Measurements from ENCODE around the gene SLC27A5. TPM values are rescaled to one million over a fixed set of nuclear protein-coding genes. Genes with fewer than 3 reads are reported as not detected.

Gene SLC27A5
- total and polyA plus RNA-seq, 2 experiments from 2014 or later: 16.2 to 35.5 TPM

DNA sequence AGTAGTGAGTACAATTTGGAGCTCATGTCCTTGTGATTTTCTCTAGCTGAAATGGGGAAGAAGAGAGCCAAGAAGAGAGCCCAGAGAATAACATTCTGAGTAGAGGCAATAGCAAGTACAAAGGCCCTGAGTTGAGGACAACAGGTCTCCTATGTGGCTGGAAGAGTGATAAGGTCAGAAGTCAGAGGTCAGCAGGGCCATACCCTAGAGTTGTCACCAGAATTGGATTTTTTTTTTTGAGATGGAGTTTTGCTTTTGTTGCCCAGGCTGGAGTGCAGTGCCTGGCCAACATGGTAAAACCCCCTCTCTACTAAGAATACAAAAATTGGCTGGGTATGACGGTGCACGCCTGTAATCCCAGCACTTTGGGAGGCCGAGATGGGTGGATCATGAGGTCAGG lies 24.1 kb upstream of the SLC27A5 start:
- peaks cover 7% of the 10 kb centered on the region; the same call in 1 of the 2 replicates for H3K4me1 ChIP-seq (ENCODE audit: insufficient read depth)
- peaks cover 10% of the 10 kb centered on the region for H3K27me3 Mint-ChIP-seq (ENCODE audit: insufficient read depth, low read depth, poor library complexity)
- ATAC-seq: no peak
- H3K4me3 Mint-ChIP-seq: no peak overlapping the region
- TF ChIP-seq POLR2AphosphoS5 (IDR thresholded peaks at IDR 0.05; ENCODE audit: low read depth): no peak
- TF ChIP-seq STAT1 (IDR thresholded peaks at IDR 0.05; ENCODE audit: unreplicated experiment): no peak
- no peak for TF ChIP-seq CREB1 (CRISPR knock-in tag; IDR thresholded peaks at IDR 0.05; ENCODE audit: low read depth)
- TF ChIP-seq, protein P1, sequence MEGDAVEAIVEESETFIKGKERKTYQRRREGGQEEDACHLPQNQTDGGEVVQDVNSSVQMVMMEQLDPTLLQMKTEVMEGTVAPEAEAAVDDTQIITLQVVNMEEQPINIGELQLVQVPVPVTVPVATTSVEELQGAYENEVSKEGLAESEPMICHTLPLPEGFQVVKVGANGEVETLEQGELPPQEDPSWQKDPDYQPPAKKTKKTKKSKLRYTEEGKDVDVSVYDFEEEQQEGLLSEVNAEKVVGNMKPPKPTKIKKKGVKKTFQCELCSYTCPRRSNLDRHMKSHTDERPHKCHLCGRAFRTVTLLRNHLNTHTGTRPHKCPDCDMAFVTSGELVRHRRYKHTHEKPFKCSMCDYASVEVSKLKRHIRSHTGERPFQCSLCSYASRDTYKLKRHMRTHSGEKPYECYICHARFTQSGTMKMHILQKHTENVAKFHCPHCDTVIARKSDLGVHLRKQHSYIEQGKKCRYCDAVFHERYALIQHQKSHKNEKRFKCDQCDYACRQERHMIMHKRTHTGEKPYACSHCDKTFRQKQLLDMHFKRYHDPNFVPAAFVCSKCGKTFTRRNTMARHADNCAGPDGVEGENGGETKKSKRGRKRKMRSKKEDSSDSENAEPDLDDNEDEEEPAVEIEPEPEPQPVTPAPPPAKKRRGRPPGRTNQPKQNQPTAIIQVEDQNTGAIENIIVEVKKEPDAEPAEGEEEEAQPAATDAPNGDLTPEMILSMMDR (conservative IDR thresholded peaks at IDR 0.05; ENCODE audit: low read depth in 2 of 2): no peak
- TF ChIP-seq, protein P2, sequence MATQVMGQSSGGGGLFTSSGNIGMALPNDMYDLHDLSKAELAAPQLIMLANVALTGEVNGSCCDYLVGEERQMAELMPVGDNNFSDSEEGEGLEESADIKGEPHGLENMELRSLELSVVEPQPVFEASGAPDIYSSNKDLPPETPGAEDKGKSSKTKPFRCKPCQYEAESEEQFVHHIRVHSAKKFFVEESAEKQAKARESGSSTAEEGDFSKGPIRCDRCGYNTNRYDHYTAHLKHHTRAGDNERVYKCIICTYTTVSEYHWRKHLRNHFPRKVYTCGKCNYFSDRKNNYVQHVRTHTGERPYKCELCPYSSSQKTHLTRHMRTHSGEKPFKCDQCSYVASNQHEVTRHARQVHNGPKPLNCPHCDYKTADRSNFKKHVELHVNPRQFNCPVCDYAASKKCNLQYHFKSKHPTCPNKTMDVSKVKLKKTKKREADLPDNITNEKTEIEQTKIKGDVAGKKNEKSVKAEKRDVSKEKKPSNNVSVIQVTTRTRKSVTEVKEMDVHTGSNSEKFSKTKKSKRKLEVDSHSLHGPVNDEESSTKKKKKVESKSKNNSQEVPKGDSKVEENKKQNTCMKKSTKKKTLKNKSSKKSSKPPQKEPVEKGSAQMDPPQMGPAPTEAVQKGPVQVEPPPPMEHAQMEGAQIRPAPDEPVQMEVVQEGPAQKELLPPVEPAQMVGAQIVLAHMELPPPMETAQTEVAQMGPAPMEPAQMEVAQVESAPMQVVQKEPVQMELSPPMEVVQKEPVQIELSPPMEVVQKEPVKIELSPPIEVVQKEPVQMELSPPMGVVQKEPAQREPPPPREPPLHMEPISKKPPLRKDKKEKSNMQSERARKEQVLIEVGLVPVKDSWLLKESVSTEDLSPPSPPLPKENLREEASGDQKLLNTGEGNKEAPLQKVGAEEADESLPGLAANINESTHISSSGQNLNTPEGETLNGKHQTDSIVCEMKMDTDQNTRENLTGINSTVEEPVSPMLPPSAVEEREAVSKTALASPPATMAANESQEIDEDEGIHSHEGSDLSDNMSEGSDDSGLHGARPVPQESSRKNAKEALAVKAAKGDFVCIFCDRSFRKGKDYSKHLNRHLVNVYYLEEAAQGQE (IDR thresholded peaks at IDR 0.05; ENCODE audit: unreplicated experiment): no peak
- TF ChIP-seq, protein P3, sequence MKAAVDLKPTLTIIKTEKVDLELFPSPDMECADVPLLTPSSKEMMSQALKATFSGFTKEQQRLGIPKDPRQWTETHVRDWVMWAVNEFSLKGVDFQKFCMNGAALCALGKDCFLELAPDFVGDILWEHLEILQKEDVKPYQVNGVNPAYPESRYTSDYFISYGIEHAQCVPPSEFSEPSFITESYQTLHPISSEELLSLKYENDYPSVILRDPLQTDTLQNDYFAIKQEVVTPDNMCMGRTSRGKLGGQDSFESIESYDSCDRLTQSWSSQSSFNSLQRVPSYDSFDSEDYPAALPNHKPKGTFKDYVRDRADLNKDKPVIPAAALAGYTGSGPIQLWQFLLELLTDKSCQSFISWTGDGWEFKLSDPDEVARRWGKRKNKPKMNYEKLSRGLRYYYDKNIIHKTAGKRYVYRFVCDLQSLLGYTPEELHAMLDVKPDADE (IDR thresholded peaks at IDR 0.05): no peak
- no peaks in the 10 kb centered on the region for H3K36me3 Mint-ChIP-seq (ENCODE audit: low read depth)
- no peaks in the 10 kb centered on the region for H3K9me3 Mint-ChIP-seq
- no peak overlapping the region for H3K4me3 ChIP-seq
- H2AFZ ChIP-seq: no peak overlapping the region
- peaks cover 16% of the 10 kb centered on the region for H3K4me1 Mint-ChIP-seq
- no peak overlapping the region for H3K4me2 ChIP-seq
- no peaks in the 10 kb centered on the region for H3K79me2 ChIP-seq (replicated peaks; ENCODE audit: insufficient read depth)
- H4K20me1 ChIP-seq (replicated peaks; ENCODE audit: insufficient read depth): no peaks in the 10 kb centered on the region
- H3K27ac ChIP-seq (ENCODE audit: low read depth): no peak overlapping the region
- H3K27ac Mint-ChIP-seq: no peak overlapping the region
- DNase-seq (ENCODE audit: low spot score): no peak
- no peaks in the 10 kb centered on the region for H3K36me3 ChIP-seq (ENCODE audit: insufficient read depth)
- H3F3A ChIP-seq (replicated peaks; ENCODE audit: low read depth): peaks cover 6% of the 10 kb centered on the region; the same call in 1 of the 2 replicates
- H3K27me3 ChIP-seq (ENCODE audit: insufficient read depth): no peaks in the 10 kb centered on the region; the same call in 1 of the 2 replicates
- no peaks in the 10 kb centered on the region for H3K9me2 ChIP-seq (ENCODE audit: insufficient read depth)

DNA sequence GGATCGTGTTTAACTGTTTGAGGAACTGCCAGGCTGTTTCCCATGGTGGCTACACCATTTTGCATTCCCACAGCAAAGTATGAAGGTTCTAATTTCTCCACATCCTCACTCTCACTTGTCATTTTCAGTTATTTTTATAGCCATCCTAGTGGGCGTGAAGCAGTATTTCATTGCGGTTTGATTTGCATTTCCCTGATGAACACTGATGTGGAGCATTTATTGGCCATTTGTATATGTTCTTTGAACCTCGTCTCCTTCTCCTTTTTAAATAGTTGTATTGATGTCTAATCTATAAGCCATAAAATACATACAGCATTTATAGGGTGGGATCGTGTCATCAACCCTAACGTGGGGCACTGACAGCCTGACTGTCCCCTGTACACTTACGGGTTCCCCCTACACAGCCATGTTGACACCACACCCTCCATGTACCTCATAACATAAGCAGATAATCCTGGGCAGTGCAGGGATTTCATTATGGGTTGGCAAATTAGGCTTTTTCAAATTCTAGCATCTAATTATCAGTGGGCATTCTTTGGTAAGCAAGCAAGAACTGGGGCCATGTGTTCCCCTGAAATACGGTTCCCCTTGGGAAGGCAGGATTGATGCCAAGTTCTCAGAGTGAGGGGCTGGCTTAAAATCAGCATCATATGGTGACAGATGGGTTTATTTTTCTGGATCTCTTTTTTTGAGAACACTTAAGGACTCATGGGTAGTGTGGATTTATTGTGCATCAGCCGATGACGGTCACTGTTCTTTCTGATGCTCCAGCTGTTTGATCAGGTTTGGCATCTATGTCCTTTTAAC lies 19.4 kb upstream of the SLC27A5 start:
- Histone ChIP-seq H3K4me3 (no peak overlapping the region), H3K4me1 (ENCODE audit: insufficient read depth) (no peaks in the 10 kb centered on the region; the same call in 1 of the 2 replicates), H3F3A (replicated peaks; ENCODE audit: low read depth) (no peaks in the 10 kb centered on the region), H3K36me3 (ENCODE audit: insufficient read depth) (no peaks in the 10 kb centered on the region), H2AFZ (no peak overlapping the region), H4K20me1 (replicated peaks; ENCODE audit: insufficient read depth) (no peaks in the 10 kb centered on the region), H3K27me3 (ENCODE audit: insufficient read depth) (no peaks in the 10 kb centered on the region; the same call in 1 of the 2 replicates), H3K79me2 (replicated peaks; ENCODE audit: insufficient read depth) (no peaks in the 10 kb centered on the region), H3K9me2 (ENCODE audit: insufficient read depth) (no peaks in the 10 kb centered on the region), H3K27ac (ENCODE audit: low read depth) (no peak overlapping the region), H3K4me2 (no peak overlapping the region)
- TF ChIP-seq, protein P3 (IDR thresholded peaks at IDR 0.05): no peak
- H3K9me3 Mint-ChIP-seq: no peaks in the 10 kb centered on the region
- ATAC-seq (no peak), DNase-seq (ENCODE audit: low spot score) (no peak)
- peaks cover 8% of the 10 kb centered on the region for H3K27me3 Mint-ChIP-seq (ENCODE audit: insufficient read depth, low read depth, poor library complexity)
- no peaks in the 10 kb centered on the region for H3K36me3 Mint-ChIP-seq (ENCODE audit: low read depth)
- no peak overlapping the region for H3K4me3 Mint-ChIP-seq
- H3K4me1 Mint-ChIP-seq: peaks cover 8% of the 10 kb centered on the region; the same call in 2 of the 3 replicates
- no peak overlapping the region for H3K27ac Mint-ChIP-seq

All from GM23338 (cell line).